CD4-positive, alpha-beta T cell (primary cell): ENCODE data around the gene SLC28A1. TPM values are rescaled to one million over a fixed set of nuclear protein-coding genes. Genes with fewer than 3 reads are reported as not detected.

Source experiments
- ATAC-seq: fragments of 200-7000 bp; cut with Tn5 transposase; one replicate; pipeline ENCODE4 v1.10.0; 2022; ENCODE audit warnings: mild to moderate bottlenecking; ENCODE audit not compliant: poor library complexity
- CTCF ChIA-PET: fragments of 350-600 bp; sonication (Branson Sonifier 250); formaldehyde crosslinking; loops from one replicate; lab custom pipeline; 2021; ENCODE audit warnings: antibody characterized with exemption, inconsistent platforms; lab: Charles Lee
- POLR2A ChIA-PET: fragments of 350-600 bp; sonication (Branson Sonifier 250); formaldehyde crosslinking; loops from one replicate; lab custom pipeline; 2021; ENCODE audit warnings: antibody characterized with exemption, inconsistent platforms; lab: Charles Lee
- DNase-seq, 14 experiments: peaks; one replicate each; pipeline ENCODE4 v3.0.0-alpha.2; 2013 to 2020; ENCODE audit warnings: mixed read lengths in 2 of 14
- H3K27ac ChIP-seq, 2 donors: one replicate each; pipeline versions ENCODE4 v1.5.1 to v1.7.0; 2013; ENCODE audit warnings: low read length in 2 of 2, low read depth in 1 of 2, mild to moderate bottlenecking in 1 of 2
- H3K27me3 ChIP-seq, 2 experiments: 1 replicate in 1 of 2; 2 replicates in 1 of 2; pipeline versions ENCODE4 v1.6.1 to v1.7.0; 2013; ENCODE audit warnings: low read length in 2 of 2, control low read depth in 1 of 2, mild to moderate bottlenecking in 1 of 2, moderate library complexity in 1 of 2; ENCODE audit not compliant: insufficient read depth in 2 of 2, control insufficient read depth in 1 of 2
- H3K36me3 ChIP-seq: one replicate; pipeline ENCODE4 v1.6.1; 2013; ENCODE audit warnings: low read length, control low read depth; ENCODE audit not compliant: insufficient read depth
- H3K4me1 ChIP-seq: one replicate; pipeline ENCODE4 v1.6.1; 2013; ENCODE audit warnings: low read length, control low read depth; ENCODE audit not compliant: insufficient read depth
- H3K4me3 ChIP-seq: one replicate; pipeline ENCODE4 v1.5.1; 2013; ENCODE audit warnings: mild to moderate bottlenecking, low read length, moderate library complexity
- H3K9me3 ChIP-seq, 2 experiments: 1 replicate in 1 of 2; 2 replicates in 1 of 2; pipeline versions ENCODE4 v1.6.1 to v1.7.0; 2013; ENCODE audit warnings: low read length in 2 of 2, mild to moderate bottlenecking in 2 of 2, control low read depth in 1 of 2, moderate library complexity in 1 of 2; ENCODE audit not compliant: control insufficient read depth in 1 of 2, insufficient read depth in 1 of 2
- H3K27ac Mint-ChIP-seq: one replicate; pipeline ENCODE4 v1.8.0; 2020; ENCODE audit warnings: mixed read lengths
- H3K27me3 Mint-ChIP-seq: one replicate; pipeline ENCODE4 v1.8.0; 2021; ENCODE audit warnings: mixed read lengths
- H3K36me3 Mint-ChIP-seq: one replicate; pipeline ENCODE4 v1.8.0; 2021; ENCODE audit warnings: low read depth, mixed read lengths
- H3K4me1 Mint-ChIP-seq: one replicate; pipeline ENCODE4 v1.8.0; 2021; ENCODE audit warnings: low read depth, mixed read lengths
- H3K4me3 Mint-ChIP-seq: one replicate; pipeline ENCODE4 v1.8.0; 2020; ENCODE audit warnings: mild to moderate bottlenecking, mixed read lengths
- H3K9me3 Mint-ChIP-seq: one replicate; pipeline ENCODE4 v1.8.0; 2020; ENCODE audit warnings: mixed read lengths
- intact Hi-C, 2 experiments: fragments of 100-400 bp; cut with DNase I in 1 of 2; cut with micrococcal nuclease in 1 of 2; formaldehyde crosslinking; loops; one replicate each; pipeline versions ENCODE4 v1.15.1 to v1.9.0; 2023 to 2025; cut with DNase I, micrococcal nuclease
- total RNA-seq, 174 experiments: library from RNA in 2 of 174; stranded (reverse) in 2 of 174; gene quantifications; one replicate each; pipeline ENCODE4 v1.2.3 and lab custom pipeline; 2021 to 2026
- TF ChIP-seq, protein P1 (sequence below): fragments of 200-600 bp; IDR thresholded peaks from one replicate; pipeline ENCODE4 v1.8.0; 2022; ENCODE audit warnings: antibody characterized with exemption, mild to moderate bottlenecking

SLC28A1 gene
- total RNA-seq, 2 experiments from 2014 or later, result not detected

- Histone ChIP-seq H3K36me3 (no peaks in the 10 kb centered on the region), H3K27ac (no peak overlapping the region), H3K9me3 (no peaks in the 10 kb centered on the region), H3K4me3 (no peak overlapping the region), H3K27me3 (no peaks in the 10 kb centered on the region), H3K4me1 (peaks cover 16% of the 10 kb centered on the region)
- POLR2A ChIA-PET, result interaction anchor here (0.6 kb wide), 1 partner anchor 35 kb away, joined by 4 read pairs; no protein-coding TSS in a partner anchor
- Mint-ChIP-seq H3K9me3 (no peaks in the 10 kb centered on the region), H3K27me3 (no peaks in the 10 kb centered on the region), H3K4me1 (peaks cover 15% of the 10 kb centered on the region), H3K36me3 (peaks cover 9% of the 10 kb centered on the region), H3K4me3 (no peak overlapping the region), H3K27ac (no peak overlapping the region)
- CTCF ChIA-PET, result interaction anchor here (1.6 kb wide), 1 partner anchor 34 kb away, joined by 5 read pairs; no protein-coding TSS in a partner anchor
- no peak for DNase-seq
- no peak for ATAC-seq
- TF ChIP-seq, protein P1, sequence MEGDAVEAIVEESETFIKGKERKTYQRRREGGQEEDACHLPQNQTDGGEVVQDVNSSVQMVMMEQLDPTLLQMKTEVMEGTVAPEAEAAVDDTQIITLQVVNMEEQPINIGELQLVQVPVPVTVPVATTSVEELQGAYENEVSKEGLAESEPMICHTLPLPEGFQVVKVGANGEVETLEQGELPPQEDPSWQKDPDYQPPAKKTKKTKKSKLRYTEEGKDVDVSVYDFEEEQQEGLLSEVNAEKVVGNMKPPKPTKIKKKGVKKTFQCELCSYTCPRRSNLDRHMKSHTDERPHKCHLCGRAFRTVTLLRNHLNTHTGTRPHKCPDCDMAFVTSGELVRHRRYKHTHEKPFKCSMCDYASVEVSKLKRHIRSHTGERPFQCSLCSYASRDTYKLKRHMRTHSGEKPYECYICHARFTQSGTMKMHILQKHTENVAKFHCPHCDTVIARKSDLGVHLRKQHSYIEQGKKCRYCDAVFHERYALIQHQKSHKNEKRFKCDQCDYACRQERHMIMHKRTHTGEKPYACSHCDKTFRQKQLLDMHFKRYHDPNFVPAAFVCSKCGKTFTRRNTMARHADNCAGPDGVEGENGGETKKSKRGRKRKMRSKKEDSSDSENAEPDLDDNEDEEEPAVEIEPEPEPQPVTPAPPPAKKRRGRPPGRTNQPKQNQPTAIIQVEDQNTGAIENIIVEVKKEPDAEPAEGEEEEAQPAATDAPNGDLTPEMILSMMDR, result no peak
- intact Hi-C loops, result loop anchor here in 1 of 2 experiments (5.0 to 10.0 kb wide), 2 partner anchors 324 to 399 kb away; partner anchors contain the start of gene WDR73
These were observed 91.4 kb downstream of the SLC28A1 start for GRCh38 chr15:84975871-84976351.

- H3K27me3 Mint-ChIP-seq, result no peaks in the 10 kb centered on the region
- H3K27me3 ChIP-seq, result no peaks in the 10 kb centered on the region
- no peak overlapping the region for H3K4me3 Mint-ChIP-seq
- H3K36me3 ChIP-seq, result no peaks in the 10 kb centered on the region
- CTCF ChIA-PET, result no interaction called here
- no peaks in the 10 kb centered on the region for H3K9me3 Mint-ChIP-seq
- no peak overlapping the region for H3K27ac ChIP-seq
- no peak overlapping the region for H3K27ac Mint-ChIP-seq
- peaks cover 16% of the 10 kb centered on the region for H3K4me1 ChIP-seq
- no peaks in the 10 kb centered on the region for H3K9me3 ChIP-seq
- intact Hi-C loops, result loop anchor here in 1 of 2 experiments (5.0 to 10.0 kb wide), 2 partner anchors 325 to 398 kb away; partner anchors contain the start of gene WDR73
- peaks cover 15% of the 10 kb centered on the region for H3K4me1 Mint-ChIP-seq
- no peak for ATAC-seq
- H3K36me3 Mint-ChIP-seq, result peaks cover 10% of the 10 kb centered on the region
- TF ChIP-seq, protein P1, result no peak
- H3K4me3 ChIP-seq, result no peak overlapping the region
- DNase-seq, result no peak
- POLR2A ChIA-PET, result no interaction called here
These were observed 92.4 kb downstream of the SLC28A1 start for GRCh38 chr15:84976746-84977345.

DNA sequence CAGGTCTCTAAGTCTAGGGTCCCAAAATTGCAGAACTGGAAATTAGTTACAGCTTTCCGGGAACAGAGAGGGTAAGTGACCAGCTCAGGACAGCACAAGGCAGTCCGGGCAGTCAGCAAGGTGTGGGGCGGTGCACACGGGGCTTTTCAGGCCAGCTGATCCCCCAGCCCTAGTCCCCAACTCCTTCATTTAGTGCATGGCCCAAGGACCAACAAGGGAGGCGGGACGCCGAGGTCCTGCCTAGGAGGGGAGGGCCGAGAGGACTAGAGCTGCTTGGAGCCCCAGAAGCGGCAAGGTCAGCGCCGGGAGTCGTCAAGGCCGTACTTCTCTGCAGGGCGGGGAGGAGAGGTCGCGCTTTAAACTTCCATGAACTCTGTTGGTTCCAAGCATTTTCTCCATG is 95.2 kb downstream of the SLC28A1 start:
- H3K27me3 ChIP-seq, result no peaks in the 10 kb centered on the region
- peaks cover 27% of the 10 kb centered on the region for H3K4me1 ChIP-seq
- Mint-ChIP-seq H3K9me3 (no peaks in the 10 kb centered on the region), H3K4me1 (peaks cover 39% of the 10 kb centered on the region), H3K36me3 (peaks cover 20% of the 10 kb centered on the region), H3K27ac (peak overlapping the region; percentile 95), H3K27me3 (no peaks in the 10 kb centered on the region), H3K4me3 (peak overlapping the region; percentile 98)
- intact Hi-C loops, result loop anchor here (2.0 to 10.0 kb wide), 6 partner anchors 25 to 815 kb away; partner anchors contain the start of genes KLHL25 (in 1 of the 2), WDR73 (in 1 of the 2) and ZSCAN2 (in 1 of the 2)
- DNase-seq (peak in 1 of 14 experiments; percentile 27), ATAC-seq (no peak)
- no peaks in the 10 kb centered on the region for H3K36me3 ChIP-seq
- no peaks in the 10 kb centered on the region for H3K9me3 ChIP-seq
- POLR2A ChIA-PET, result interaction anchor here (1.2 to 2.9 kb wide), 13 partner anchors 9 to 409 kb away, joined by 5 to 36 read pairs (median 11); partner anchors contain the start of gene SEC11A
- CTCF ChIA-PET, result no interaction called here
- no peak overlapping the region for H3K27ac ChIP-seq
- H3K4me3 ChIP-seq, result peak overlapping the region; percentile 98
- TF ChIP-seq, protein P1, result no peak
